T-helper 1 cell treated with Interleukin-12 subunit alpha and Interleukin-12 subunit beta and Interleukin-4 antibody, amounts not matched to agents 30 μg/mL and 1 μg/mL, for 36 hours (primary cell): ENCODE data around the gene CDCA4.

Experiments
- H3K27ac Mint-ChIP-seq: one replicate; pipeline ENCODE4 v1.8.0; 2021; ENCODE audit warnings: mild to moderate bottlenecking, mixed read lengths
- H3K27me3 Mint-ChIP-seq: one replicate; pipeline ENCODE4 v1.8.0; 2021; ENCODE audit warnings: low read depth, mixed read lengths
- H3K36me3 Mint-ChIP-seq: one replicate; pipeline ENCODE4 v1.8.0; 2021; ENCODE audit warnings: low read depth, mixed read lengths
- H3K4me1 Mint-ChIP-seq: one replicate; pipeline ENCODE4 v1.8.0; 2021; ENCODE audit warnings: low read depth, mixed read lengths
- H3K4me3 Mint-ChIP-seq: one replicate; pipeline ENCODE4 v1.8.0; 2021; ENCODE audit warnings: mild to moderate bottlenecking, moderate library complexity, mixed read lengths
- H3K9me3 Mint-ChIP-seq: one replicate; pipeline ENCODE4 v1.8.0; 2021; ENCODE audit warnings: mixed read lengths

Gene CDCA4

DNA sequence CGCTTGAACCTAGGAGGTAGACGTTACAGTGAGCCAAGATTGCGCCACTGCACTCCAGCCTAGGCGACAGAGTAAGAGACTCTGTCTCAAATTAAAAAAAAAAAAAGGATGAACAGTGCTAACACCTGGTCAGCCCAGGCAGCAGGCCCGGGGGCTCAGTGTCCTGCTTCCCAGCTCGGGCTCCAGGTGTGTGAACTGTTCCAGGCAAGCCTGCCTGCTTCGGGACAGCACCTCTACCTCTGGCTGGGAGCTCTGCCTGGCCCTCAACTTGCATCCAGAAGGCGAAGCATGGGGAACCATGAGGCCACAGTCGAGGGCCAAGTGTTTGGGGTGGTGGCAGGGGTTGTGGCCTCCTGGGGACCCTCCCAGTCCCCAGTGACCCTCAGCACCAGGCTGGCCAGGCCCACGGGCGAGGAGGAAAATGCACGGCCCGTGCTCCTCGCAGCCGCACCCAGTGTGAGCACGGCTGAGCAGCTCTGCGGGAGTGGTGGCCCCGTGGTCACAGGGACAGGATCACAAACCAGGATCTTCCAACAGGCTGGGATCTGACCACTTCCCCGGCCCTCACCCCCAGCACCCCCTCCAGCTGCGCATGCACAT is 15.5 kb downstream of the CDCA4 start:
- no peak overlapping the region for H3K27ac Mint-ChIP-seq
- H3K9me3 Mint-ChIP-seq, result no peaks in the 10 kb centered on the region
- H3K27me3 Mint-ChIP-seq, result no peaks in the 10 kb centered on the region

DNA sequence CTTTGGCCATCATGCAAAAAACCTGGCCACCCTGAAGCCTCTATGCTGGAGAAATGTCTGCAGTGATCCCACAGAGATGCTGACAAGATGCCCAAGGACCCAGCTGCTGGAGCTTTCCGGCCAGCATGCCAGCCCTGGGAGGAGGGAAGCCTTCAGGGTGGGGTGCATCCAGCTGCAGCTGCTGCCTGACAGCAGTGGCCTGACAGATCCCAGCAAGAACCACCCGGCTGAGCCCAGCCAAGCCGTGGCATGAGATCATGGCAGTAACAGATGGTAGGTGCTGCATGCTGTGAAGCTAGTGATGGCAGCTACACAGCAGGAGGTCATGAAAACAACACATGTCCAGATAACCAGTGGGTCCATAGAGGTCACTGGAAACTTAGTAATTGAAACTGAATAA is 21.5 kb downstream of the CDCA4 start:
- Mint-ChIP-seq H3K27me3 (no peaks in the 10 kb centered on the region), H3K4me3 (no peak overlapping the region), H3K9me3 (no peaks in the 10 kb centered on the region), H3K27ac (no peak overlapping the region), H3K36me3 (peaks cover 11% of the 10 kb centered on the region), H3K4me1 (peaks cover 2% of the 10 kb centered on the region)

More for the DNA sequence above, 15.5 kb downstream of the CDCA4 start:
- Mint-ChIP-seq H3K4me1 (no peaks in the 10 kb centered on the region), H3K36me3 (peaks cover 2% of the 10 kb centered on the region), H3K4me3 (no peak overlapping the region)

DNA sequence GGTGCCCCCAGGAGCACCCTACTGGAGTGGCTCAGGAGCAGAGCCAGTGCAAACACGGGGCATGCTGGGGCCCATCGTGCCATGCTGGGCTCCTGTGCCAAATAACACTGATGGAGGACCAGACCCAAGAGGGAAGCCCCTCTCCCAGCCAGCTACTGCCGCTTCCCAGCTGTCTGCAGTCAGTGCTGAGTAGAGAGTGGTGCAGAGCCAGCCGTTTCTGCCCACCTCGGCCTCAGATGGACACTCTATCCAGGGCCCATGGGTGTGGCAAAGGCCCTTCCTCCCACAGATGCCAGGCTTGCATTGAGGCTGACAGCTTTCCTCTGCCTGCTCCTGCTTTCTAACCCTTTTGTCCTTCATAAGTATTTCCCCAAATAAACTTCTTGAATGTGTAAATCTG is 22.1 kb downstream of the CDCA4 start:
- Mint-ChIP-seq H3K36me3 (peaks cover 11% of the 10 kb centered on the region), H3K4me1 (peaks cover 2% of the 10 kb centered on the region), H3K9me3 (no peaks in the 10 kb centered on the region), H3K27me3 (no peaks in the 10 kb centered on the region), H3K4me3 (no peak overlapping the region), H3K27ac (no peak overlapping the region)

DNA sequence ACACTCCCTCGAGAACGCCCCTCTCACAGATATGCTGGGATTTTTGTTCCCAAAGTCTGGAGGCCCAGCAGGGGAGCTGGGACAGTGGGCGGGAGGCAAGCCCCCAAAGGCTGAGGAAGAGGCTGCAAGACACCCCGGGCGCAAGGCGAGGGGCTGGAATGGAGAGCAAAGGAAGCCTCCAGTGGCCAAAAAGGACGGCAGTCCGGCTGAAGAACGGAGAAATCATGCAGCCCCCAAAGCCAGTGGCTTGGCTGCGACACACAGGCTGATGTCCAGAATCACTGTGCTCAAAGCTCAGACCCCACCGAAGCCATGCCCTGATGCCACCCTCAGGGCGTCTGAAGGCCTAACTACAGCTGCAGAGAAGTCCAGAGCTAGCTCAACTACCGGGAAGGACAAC is 24.4 kb downstream of the CDCA4 start:
- H3K9me3 Mint-ChIP-seq, result no peaks in the 10 kb centered on the region
- no peaks in the 10 kb centered on the region for H3K27me3 Mint-ChIP-seq
- no peak overlapping the region for H3K4me3 Mint-ChIP-seq
- H3K27ac Mint-ChIP-seq, result no peak overlapping the region
- peaks cover 15% of the 10 kb centered on the region for H3K36me3 Mint-ChIP-seq
- H3K4me1 Mint-ChIP-seq, result peaks cover 2% of the 10 kb centered on the region

DNA sequence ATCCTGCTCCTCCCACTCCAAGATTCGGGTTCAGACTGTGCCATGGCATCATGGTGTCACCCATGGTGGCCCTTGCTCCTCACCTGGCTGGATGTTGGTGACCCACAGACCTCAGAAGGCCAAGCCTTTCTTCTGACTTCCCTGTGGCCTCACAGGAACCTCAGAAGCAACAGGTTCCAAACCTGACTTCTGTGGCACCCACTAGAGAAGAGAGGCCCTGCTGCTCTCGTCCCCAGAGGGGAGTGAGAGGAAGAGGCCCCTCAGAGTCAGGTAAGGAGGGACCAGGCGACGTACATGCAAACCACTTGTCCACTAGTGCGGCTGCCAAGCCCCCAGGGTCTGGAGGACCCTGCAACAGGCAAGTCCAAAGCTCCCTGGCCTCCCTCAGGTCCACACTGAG is 24.9 kb downstream of the CDCA4 start:
- Mint-ChIP-seq H3K4me3 (no peak overlapping the region), H3K36me3 (peaks cover 15% of the 10 kb centered on the region), H3K27ac (no peak overlapping the region), H3K27me3 (no peaks in the 10 kb centered on the region), H3K9me3 (no peaks in the 10 kb centered on the region), H3K4me1 (peaks cover 2% of the 10 kb centered on the region)

DNA sequence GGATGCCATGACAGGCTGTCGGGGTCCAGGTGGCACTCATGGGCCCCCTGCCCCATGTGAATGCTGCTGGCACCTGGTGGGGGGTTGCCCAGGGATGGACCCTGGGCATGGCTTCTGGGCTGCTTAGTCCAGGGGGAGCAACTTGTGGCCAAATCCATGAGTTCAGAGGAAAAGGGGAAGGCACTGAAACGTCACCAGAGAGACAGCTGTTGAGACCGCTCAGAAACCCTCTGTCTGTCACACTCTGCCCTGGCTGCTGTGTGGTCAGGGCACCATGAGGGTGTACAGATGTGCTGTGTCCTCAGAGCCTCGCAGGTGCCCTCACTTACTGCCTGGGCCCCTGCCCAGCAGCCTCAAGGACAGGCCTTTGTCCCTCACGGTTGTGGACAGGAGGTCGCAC is 25.9 kb downstream of the CDCA4 start:
- Mint-ChIP-seq H3K27me3 (no peaks in the 10 kb centered on the region), H3K27ac (no peak overlapping the region), H3K9me3 (no peaks in the 10 kb centered on the region), H3K4me3 (no peak overlapping the region), H3K4me1 (peaks cover 2% of the 10 kb centered on the region), H3K36me3 (peaks cover 15% of the 10 kb centered on the region)

DNA sequence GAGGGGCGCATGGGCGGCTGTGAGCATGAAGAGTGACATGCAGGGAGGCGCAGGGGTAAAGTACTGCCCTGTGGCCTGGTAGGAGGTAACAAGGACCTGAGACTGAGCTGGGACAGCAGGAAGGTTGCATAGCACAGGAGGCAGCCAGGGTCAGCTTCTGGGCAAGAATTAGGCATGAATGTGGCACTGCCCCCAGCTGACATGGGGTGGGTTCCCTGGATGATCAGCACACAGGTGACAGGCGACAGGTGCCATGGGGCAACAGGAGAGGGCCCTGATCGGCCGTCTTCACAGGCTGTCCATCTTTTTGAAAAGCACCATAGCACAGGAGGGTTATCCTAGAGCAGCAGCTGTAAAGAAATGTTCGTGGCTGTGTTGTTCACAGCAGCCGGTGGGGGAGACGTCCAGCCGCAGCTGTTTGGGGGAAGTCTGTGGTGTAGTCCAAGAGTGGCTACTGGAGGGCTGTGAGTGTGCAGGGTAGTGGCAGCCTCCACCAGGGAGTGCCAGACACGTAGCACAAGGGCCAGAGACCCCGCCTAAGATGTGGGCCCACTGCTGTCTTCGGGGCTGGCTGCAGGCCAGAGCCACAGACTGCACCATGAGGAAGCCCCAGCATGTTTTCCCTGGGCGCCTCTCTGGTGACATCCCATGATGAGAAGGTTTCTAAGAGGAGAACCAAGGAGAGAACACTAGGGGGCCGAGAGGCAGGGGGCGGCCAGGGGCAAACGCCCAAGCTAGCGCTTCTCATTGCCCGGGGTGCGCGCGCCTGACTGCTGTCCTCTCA is 26.9 kb downstream of the CDCA4 start:
- H3K27ac Mint-ChIP-seq, result no peak overlapping the region

DNA sequence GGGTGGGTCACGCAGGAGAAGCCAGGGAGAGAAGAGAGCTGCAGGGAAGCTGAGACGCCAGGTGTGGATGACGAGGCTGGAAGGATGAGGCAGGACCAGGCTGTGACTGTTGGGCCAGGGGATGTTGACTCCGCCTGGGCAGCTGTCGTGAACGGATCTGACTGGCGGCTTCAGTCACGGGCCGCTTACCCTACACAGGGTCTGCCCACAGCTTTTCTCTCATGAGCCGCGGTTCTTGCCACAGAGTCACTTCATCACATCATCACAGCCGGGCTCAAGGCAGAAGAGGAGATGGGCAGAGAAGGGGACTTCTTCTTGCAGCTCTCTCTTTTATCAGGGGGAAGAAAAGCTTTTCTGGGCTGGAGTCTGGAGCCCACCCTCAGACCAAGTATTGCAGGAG is 27.6 kb downstream of the CDCA4 start:
- no peaks in the 10 kb centered on the region for H3K27me3 Mint-ChIP-seq
- peaks cover 9% of the 10 kb centered on the region for H3K36me3 Mint-ChIP-seq
- H3K9me3 Mint-ChIP-seq, result no peaks in the 10 kb centered on the region
- H3K27ac Mint-ChIP-seq, result no peak overlapping the region
- peaks cover 2% of the 10 kb centered on the region for H3K4me1 Mint-ChIP-seq
- H3K4me3 Mint-ChIP-seq, result no peak overlapping the region

More for the DNA sequence above, 26.9 kb downstream of the CDCA4 start:
- H3K36me3 Mint-ChIP-seq, result peaks cover 10% of the 10 kb centered on the region
- H3K4me3 Mint-ChIP-seq, result no peak overlapping the region
- peaks cover 2% of the 10 kb centered on the region for H3K4me1 Mint-ChIP-seq
- no peaks in the 10 kb centered on the region for H3K9me3 Mint-ChIP-seq
- H3K27me3 Mint-ChIP-seq, result no peaks in the 10 kb centered on the region

DNA sequence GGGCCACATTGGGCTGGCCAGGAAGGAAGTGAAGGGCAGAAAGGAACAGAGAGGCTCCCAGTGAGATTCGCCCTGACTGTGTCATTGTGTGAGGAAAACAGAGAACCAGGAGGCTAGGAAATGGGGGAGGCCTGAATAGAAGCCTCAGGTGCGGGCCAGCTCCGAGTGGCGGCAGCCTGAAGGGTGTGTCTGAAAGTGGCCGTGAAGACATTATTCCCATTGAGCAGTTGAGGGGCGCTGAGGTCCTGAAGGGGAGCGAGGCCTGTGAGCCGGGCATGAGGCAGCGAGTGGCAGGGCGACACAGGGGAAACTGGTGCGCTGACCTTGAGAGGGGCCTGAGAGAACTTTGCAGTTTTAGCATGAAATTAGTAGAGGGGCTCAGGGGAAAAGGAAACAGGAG is 28.4 kb downstream of the CDCA4 start:
- Mint-ChIP-seq H3K27me3 (no peaks in the 10 kb centered on the region), H3K27ac (no peak overlapping the region), H3K4me1 (peaks cover 2% of the 10 kb centered on the region), H3K4me3 (no peak overlapping the region), H3K9me3 (no peaks in the 10 kb centered on the region), H3K36me3 (peaks cover 9% of the 10 kb centered on the region)

DNA sequence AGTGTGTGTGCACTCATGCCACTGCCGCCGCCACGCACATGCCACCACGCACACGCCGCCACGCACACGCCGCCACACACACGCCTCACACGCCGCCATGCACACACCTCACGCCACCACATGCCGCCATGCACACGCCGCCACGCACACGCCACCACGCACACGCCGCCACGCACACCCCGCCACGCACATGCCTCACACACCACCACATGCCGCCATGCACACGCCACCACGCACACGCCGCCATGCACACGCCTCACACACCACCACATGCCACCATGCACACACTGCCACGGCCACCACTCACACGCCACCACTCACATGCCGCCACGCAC is 29.0 kb downstream of the CDCA4 start:
- Mint-ChIP-seq H3K36me3 (peaks cover 4% of the 10 kb centered on the region), H3K27ac (no peak overlapping the region), H3K9me3 (no peaks in the 10 kb centered on the region), H3K4me1 (peaks cover 3% of the 10 kb centered on the region), H3K27me3 (peaks cover 5% of the 10 kb centered on the region), H3K4me3 (no peak overlapping the region)

DNA sequence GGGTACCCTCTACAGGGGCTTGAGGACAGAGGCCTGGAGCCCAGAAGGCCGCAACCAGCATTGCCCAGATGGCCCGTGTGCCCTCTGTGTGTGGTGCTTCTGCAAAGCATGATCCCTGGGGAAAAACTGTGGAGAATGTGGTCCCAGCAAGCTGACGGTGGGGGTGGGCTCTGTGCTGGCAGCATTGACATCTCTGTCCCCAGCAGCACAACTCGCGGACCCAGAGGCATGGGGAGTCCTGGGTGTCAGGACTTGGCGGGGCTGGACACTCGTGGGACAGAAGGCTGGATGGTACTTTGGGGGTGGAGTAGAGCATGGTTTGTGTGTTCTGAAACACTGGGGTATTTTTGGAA is 31.0 kb downstream of the CDCA4 start:
- peaks cover 9% of the 10 kb centered on the region for H3K27me3 Mint-ChIP-seq
- H3K36me3 Mint-ChIP-seq, result peaks cover 4% of the 10 kb centered on the region
- H3K4me3 Mint-ChIP-seq, result no peak overlapping the region
- H3K4me1 Mint-ChIP-seq, result peaks cover 3% of the 10 kb centered on the region
- no peak overlapping the region for H3K27ac Mint-ChIP-seq
- no peaks in the 10 kb centered on the region for H3K9me3 Mint-ChIP-seq

DNA sequence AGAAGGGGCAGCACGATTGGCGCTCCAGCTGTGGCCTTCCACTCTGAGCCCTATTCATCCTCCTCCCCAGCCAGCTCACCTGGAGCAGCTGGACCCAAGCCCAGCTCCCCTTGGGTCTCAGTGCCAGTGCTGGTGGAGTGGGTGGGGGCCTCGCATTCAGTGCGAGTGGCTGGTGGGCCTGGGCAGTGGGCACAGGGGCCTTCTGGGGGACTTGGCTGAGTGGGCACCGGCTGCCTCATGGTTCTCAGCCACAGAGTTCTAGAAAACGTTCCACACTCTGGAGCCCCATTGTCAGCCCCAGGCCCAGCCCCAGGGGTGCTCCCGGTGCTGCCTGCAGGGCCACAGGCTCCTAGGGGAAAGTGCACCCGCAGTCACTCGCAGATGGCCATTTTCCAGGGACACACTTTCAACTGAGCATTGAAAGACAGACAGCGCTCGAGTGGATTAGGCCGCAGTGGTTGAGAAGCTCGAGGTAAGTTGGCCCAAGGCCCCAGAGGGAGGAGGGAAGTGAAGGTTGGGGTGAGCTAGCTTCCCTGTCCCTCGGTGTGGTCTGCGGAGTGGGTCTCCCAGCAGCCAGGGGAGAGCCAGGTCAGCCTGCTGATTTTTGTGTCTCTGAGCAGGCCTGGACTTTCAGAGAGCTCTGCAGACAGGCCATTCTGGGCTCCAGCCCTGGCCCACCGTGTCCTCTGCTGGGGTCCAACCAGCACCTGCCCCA is 31.5 kb downstream of the CDCA4 start:
- Mint-ChIP-seq H3K4me1 (peaks cover 3% of the 10 kb centered on the region), H3K27me3 (peaks cover 9% of the 10 kb centered on the region), H3K36me3 (peaks cover 4% of the 10 kb centered on the region), H3K4me3 (no peak overlapping the region), H3K9me3 (no peaks in the 10 kb centered on the region), H3K27ac (no peak overlapping the region)

DNA sequence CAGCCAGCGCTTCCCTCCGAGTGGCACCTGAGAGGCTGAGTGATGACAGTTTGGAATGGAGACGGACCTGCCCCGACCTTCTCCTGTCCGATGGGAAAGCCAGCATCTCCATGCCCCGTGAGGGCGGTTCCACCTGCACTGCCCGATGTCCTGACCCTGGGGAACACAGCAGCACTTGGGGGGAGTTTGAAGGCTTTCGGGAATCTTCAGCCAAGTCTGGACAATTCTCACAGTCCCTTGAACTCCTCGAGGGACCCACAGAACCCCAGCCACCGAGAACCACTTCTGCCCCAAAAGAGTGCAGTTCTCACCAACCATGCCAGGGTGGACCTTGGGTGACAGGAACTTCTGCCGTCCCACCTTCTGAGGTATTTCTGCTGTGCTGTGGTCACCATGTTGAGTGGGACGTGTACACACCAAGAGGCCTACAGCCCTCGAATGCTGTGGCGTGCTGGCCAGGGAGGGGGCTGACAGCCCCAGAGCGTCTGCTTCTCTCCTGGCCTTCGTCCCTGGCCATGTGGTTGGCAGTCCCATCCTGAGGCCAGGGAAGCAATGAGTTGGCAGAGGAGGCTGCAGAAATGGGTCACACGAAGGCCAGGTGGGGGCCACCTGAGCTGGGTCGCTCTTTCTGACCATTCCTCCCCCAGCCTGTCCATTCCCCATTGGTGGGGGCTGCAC is 34.3 kb downstream of the CDCA4 start:
- no peaks in the 10 kb centered on the region for H3K9me3 Mint-ChIP-seq
- H3K36me3 Mint-ChIP-seq, result no peaks in the 10 kb centered on the region
- H3K4me3 Mint-ChIP-seq, result peak overlapping the region; percentile 56
- H3K4me1 Mint-ChIP-seq, result peaks cover 5% of the 10 kb centered on the region
- H3K27ac Mint-ChIP-seq, result peak overlapping the region; percentile 26
- H3K27me3 Mint-ChIP-seq, result peaks cover 9% of the 10 kb centered on the region

DNA sequence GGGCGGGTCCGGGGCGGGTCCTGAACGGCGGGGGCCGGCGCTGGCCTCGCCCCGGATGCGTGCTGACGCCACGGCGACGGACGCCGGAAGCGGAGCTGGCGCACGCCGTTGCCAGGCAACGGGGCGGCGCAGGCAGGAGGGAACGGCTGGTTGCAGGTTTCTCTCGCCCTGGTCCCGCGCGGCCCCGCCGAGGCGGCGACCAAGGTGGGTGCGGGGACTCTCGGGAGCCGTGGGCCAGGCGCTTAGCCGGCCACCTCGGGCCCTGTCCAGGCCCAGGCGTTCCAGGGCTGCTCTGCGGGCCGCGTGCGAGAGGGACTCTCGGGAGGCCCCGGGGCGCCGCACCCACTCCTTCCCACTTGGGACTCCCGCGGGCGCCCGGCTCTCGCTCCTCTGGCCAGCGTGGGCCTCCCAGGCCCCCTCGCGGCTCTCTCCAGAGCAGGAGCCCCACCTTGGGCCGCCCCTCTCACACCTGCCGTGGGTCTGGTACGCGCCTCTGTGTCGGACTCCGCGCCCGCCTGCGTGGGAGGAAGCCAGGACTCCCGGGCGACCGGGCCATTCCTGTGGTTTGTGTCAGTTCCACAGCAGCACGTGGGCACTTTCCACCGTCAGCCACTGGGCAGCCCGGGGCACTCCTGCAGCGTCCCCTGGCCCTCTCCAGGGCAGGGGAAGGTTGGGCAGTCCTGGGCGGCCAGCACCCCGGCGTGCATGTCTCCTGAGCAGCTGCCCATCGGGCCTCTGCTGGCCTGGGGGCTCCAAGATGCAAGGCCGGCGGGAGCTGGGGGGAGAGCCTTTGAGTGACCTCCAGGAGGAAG is 35.0 kb downstream of the CDCA4 start, which contains the start of gene CLBA1:
Gene CLBA1, plus strand, starts transcription at position 114 of the 812 bp plus-strand sequence. Its CDS starts 644 bp downstream, at position 758.
- peaks cover 5% of the 10 kb centered on the region for H3K4me1 Mint-ChIP-seq
- peak within 1 kb of the TSS; percentile 26 for H3K27ac Mint-ChIP-seq
- H3K36me3 Mint-ChIP-seq, result no peaks in the 10 kb centered on the region
- H3K27me3 Mint-ChIP-seq, result peaks cover 9% of the 10 kb centered on the region
- H3K4me3 Mint-ChIP-seq, result peak within 1 kb of the TSS; percentile 63
- H3K9me3 Mint-ChIP-seq, result no peaks in the 10 kb centered on the region
